HEK293T (cell line): Measurements from ENCODE around the gene CYS1.
A peak's percentile ranks its signal among the peaks of the same experiment; 100 is the strongest.

Source experiments
- CTCF ChIA-PET: fragments of 350-600 bp; formaldehyde crosslinking; extraction: SDS; loops from one replicate; lab custom pipeline; 2021; ENCODE audit warnings: antibody characterized with exemption, inconsistent platforms; lab: Yijun Ruan, JAX
- POLR2A ChIA-PET: fragments of 350-600 bp; formaldehyde crosslinking; extraction: SDS; loops from one replicate; lab custom pipeline; 2020; ENCODE audit warnings: antibody characterized with exemption, inconsistent platforms; lab: Yijun Ruan, JAX
- DNase-seq: peaks from one replicate; pipeline ENCODE4 v3.0.0; 2012; ENCODE audit warnings: mixed read lengths; ENCODE audit errors: extremely low spot score
- ARNT ChIP-seq: fragments of 450-650 bp; IDR thresholded peaks from 2 replicates; pipeline ENCODE4 v1.6.1; 2017; ENCODE audit warnings: mild to moderate bottlenecking
- BHLHE40 ChIP-seq: fragments of 450-650 bp; IDR thresholded peaks from 2 replicates; pipeline ENCODE4 v1.6.1; 2016; ENCODE audit warnings: mild to moderate bottlenecking, moderate library complexity, borderline replicate concordance
- CTBP1 ChIP-seq: fragments of 450-650 bp; IDR thresholded peaks from 2 replicates; pipeline ENCODE4 v1.6.1; 2016; ENCODE audit warnings: borderline replicate concordance
- ELF4 ChIP-seq: fragments of 450-650 bp; IDR thresholded peaks from 2 replicates; pipeline ENCODE4 v1.6.1; 2017; ENCODE audit warnings: antibody characterized with exemption
- FOXA1 ChIP-seq: fragments of 450-650 bp; IDR thresholded peaks from 2 replicates; pipeline ENCODE4 v1.6.1; 2016; ENCODE audit warnings: mild to moderate bottlenecking
- FOXK2 ChIP-seq: fragments of 450-650 bp; IDR thresholded peaks from 2 replicates; pipeline ENCODE4 v1.6.1; 2016; ENCODE audit warnings: mild to moderate bottlenecking
- FOXM1 ChIP-seq: fragments of 450-650 bp; IDR thresholded peaks from 2 replicates; pipeline ENCODE4 v1.6.1; 2017; ENCODE audit warnings: mild to moderate bottlenecking, borderline replicate concordance
- HDGF ChIP-seq: fragments of 450-650 bp; IDR thresholded peaks from 2 replicates; pipeline ENCODE4 v1.6.1; 2017; ENCODE audit warnings: antibody characterized with exemption, borderline replicate concordance
- L3MBTL2 ChIP-seq: fragments of 450-650 bp; conservative IDR thresholded peaks from 2 replicates; pipeline ENCODE4 v1.6.1; 2016; ENCODE audit warnings: mild to moderate bottlenecking
- LEF1 ChIP-seq: fragments of 450-650 bp; IDR thresholded peaks from 2 replicates; pipeline ENCODE4 v1.6.1; 2017; ENCODE audit warnings: mild to moderate bottlenecking, borderline replicate concordance
- NFRKB ChIP-seq: fragments of 450-650 bp; IDR thresholded peaks from 2 replicates; pipeline ENCODE4 v1.6.1; 2016; ENCODE audit warnings: mild to moderate bottlenecking, moderate library complexity
- PKNOX1 ChIP-seq: fragments of 450-650 bp; IDR thresholded peaks from 2 replicates; pipeline ENCODE4 v1.6.1; 2016
- SP1 ChIP-seq: fragments of 450-650 bp; IDR thresholded peaks from 2 replicates; pipeline ENCODE4 v1.6.1; 2017
- SUZ12 ChIP-seq: fragments of 450-650 bp; IDR thresholded peaks from 2 replicates; pipeline ENCODE4 v1.6.1; 2016; ENCODE audit warnings: mild to moderate bottlenecking
- TARDBP ChIP-seq: fragments of 450-650 bp; IDR thresholded peaks from 2 replicates; pipeline ENCODE4 v1.6.1; 2016
- ZNF384 ChIP-seq: fragments of 450-650 bp; IDR thresholded peaks from 2 replicates; pipeline ENCODE4 v1.6.1; 2016

CYS1 gene

GRCh38 chr2:10089565-10090190, 9.5 kb upstream of the CYS1 start:
- no peak for DNase-seq
- TF ChIP-seq NFRKB (no peak), SP1 (no peak), ARNT (no peak), FOXK2 (no peak), HDGF (no peak), FOXA1 (no peak), ZNF384 (no peak), BHLHE40 (no peak), ELF4 (no peak), PKNOX1 (no peak), FOXM1 (no peak), L3MBTL2 (no peak)
- ChIA-PET POLR2A (no interaction called here), CTCF (no interaction called here)

- DNase-seq: no peak
- ChIA-PET POLR2A (interaction anchor here (0.8 kb wide), 1 partner anchor 14 kb away, joined by 3 read pairs; no protein-coding TSS in a partner anchor), CTCF (interaction anchor here (1.9 kb wide), 1 partner anchor 9 kb away, joined by 11 read pairs; no protein-coding TSS in a partner anchor)
- TF ChIP-seq LEF1 (no peak), PKNOX1 (peak; percentile 39; the same call in 1 of the 2 replicates), TARDBP (no peak), SP1 (no peak)
These were observed 7.1 kb upstream of the CYS1 start for GRCh38 chr2:10087360-10087759.

- no peak for TF ChIP-seq PKNOX1
- no peak for TF ChIP-seq BHLHE40
- TF ChIP-seq FOXM1: no peak
- TF ChIP-seq LEF1: no peak
- TF ChIP-seq NFRKB: no peak
- TF ChIP-seq ARNT: no peak
- no peak for TF ChIP-seq SUZ12
- TF ChIP-seq ELF4: no peak
- TF ChIP-seq CTBP1: no peak
- no peak for TF ChIP-seq FOXK2
- no peak for TF ChIP-seq ZNF384
- no peak for TF ChIP-seq SP1
- TF ChIP-seq HDGF: no peak
- TF ChIP-seq FOXA1: no peak
- TF ChIP-seq TARDBP: no peak
- no peak for TF ChIP-seq L3MBTL2
- ChIA-PET CTCF (interaction anchor here (1.9 kb wide), 1 partner anchor 10 kb away, joined by 11 read pairs; no protein-coding TSS in a partner anchor), POLR2A (interaction anchor here (1.2 kb wide), 1 partner anchor 10 kb away, joined by 3 read pairs; no protein-coding TSS in a partner anchor)
- DNase-seq: no peak
These were observed 6.7 kb upstream of the CYS1 start for GRCh38 chr2:10086950-10087349.

GRCh38 chr2:10085668-10086059, 5.5 kb upstream of the CYS1 start:
- CTCF ChIA-PET: interaction anchor here (1.1 to 1.9 kb wide), 3 partner anchors 11 to 18 kb away, joined by 3 to 15 read pairs (median 6); no protein-coding TSS in a partner anchor
- POLR2A ChIA-PET: interaction anchor here (1.0 to 1.3 kb wide), 2 partner anchors 9 to 14 kb away, joined by 3 read pairs; no protein-coding TSS in a partner anchor
- TF ChIP-seq LEF1 (no peak), L3MBTL2 (no peak), HDGF (no peak), FOXM1 (no peak), FOXK2 (no peak), SP1 (no peak), BHLHE40 (no peak), TARDBP (no peak), ELF4 (no peak)
- DNase-seq: no peak

- ChIA-PET CTCF (interaction anchor here (1.1 to 1.9 kb wide), 3 partner anchors 12 to 19 kb away, joined by 3 to 15 read pairs (median 6); no protein-coding TSS in a partner anchor), POLR2A (interaction anchor here (1.0 to 1.3 kb wide), 2 partner anchors 10 to 13 kb away, joined by 3 read pairs; no protein-coding TSS in a partner anchor)
- TF ChIP-seq LEF1 (no peak), ARNT (no peak), SP1 (no peak), PKNOX1 (no peak), L3MBTL2 (no peak), NFRKB (no peak), FOXA1 (no peak), BHLHE40 (no peak), ZNF384 (no peak), ELF4 (no peak)
These were observed 4.9 kb upstream of the CYS1 start for GRCh38 chr2:10085043-10085667.

More at GRCh38 chr2:10085043-10085667, 4.9 kb upstream of the CYS1 start:
- DNase-seq: no peak
